Mucosa of rectum (tissue), 2 donors: ENCODE measurements around the gene CDC27.
A peak's percentile ranks its signal among the peaks of the same experiment; 100 is the strongest.
"Not testable (repeated sequence)": the region's sequence is repeated elsewhere in the genome, so short reads cannot be mapped to it uniquely, and the experiment has no call there.

Experiments
- H3K27ac ChIP-seq, 2 donors: one replicate each; pipeline ENCODE4 v1.7.0; 2013; ENCODE audit warnings: inconsistent platforms in 2 of 2, low read depth in 2 of 2, low read length in 2 of 2
- H3K27me3 ChIP-seq, 2 donors: one replicate each; pipeline ENCODE4 v1.7.0; 2013; ENCODE audit warnings: low read length in 2 of 2; ENCODE audit not compliant: control insufficient read depth in 2 of 2, insufficient read depth in 2 of 2
- H3K36me3 ChIP-seq, 2 donors: one replicate each; pipeline ENCODE4 v1.7.0; 2013; ENCODE audit warnings: low read length in 2 of 2; ENCODE audit not compliant: control insufficient read depth in 2 of 2, insufficient read depth in 2 of 2
- H3K4me1 ChIP-seq, 2 donors: one replicate each; pipeline ENCODE4 v1.7.0; 2013; ENCODE audit warnings: low read length in 2 of 2, mild to moderate bottlenecking in 1 of 2; ENCODE audit not compliant: control insufficient read depth in 2 of 2, insufficient read depth in 2 of 2
- H3K4me3 ChIP-seq, 2 donors: one replicate each; pipeline ENCODE4 v1.7.0; 2013; ENCODE audit warnings: low read length in 2 of 2
- H3K9ac ChIP-seq, 2 donors: one replicate each; pipeline ENCODE4 v1.7.0; 2013; ENCODE audit warnings: low read length in 2 of 2, low read depth in 1 of 2, mild to moderate bottlenecking in 1 of 2
- H3K9me3 ChIP-seq, 2 donors: one replicate each; pipeline ENCODE4 v1.7.0; 2013; ENCODE audit warnings: low read length in 2 of 2; ENCODE audit not compliant: control insufficient read depth in 2 of 2
- donor health status: healthy.
- donor health status: Normal muscosa, but diverticular disease.

Gene CDC27

GRCh38 chr17:47117386-47117785, 71.7 kb downstream of the CDC27 start:
- Histone ChIP-seq H3K9ac (no peak overlapping the region), H3K36me3 (peaks cover 8 to 18% of the 10 kb centered on the region in 2 donors), H3K4me3 (no peak overlapping the region), H3K9me3 (no peaks in the 10 kb centered on the region), H3K27me3 (no peaks in the 10 kb centered on the region), H3K4me1 (no peaks in the 10 kb centered on the region), H3K27ac (no peak overlapping the region)

- no peak overlapping the region for H3K4me3 ChIP-seq
- H3K9ac ChIP-seq: no peak overlapping the region
- H3K27me3 ChIP-seq: no peaks in the 10 kb centered on the region
- H3K4me1 ChIP-seq: no peaks in the 10 kb centered on the region
- H3K27ac ChIP-seq: no peak overlapping the region
- H3K36me3 ChIP-seq: no peaks in the 10 kb centered on the region
- no peaks in the 10 kb centered on the region for H3K9me3 ChIP-seq
Measured at GRCh38 chr17:47106130-47106529, 83.0 kb downstream of the CDC27 start.

- not testable (repeated sequence) for H3K27ac ChIP-seq, H3K9ac ChIP-seq, H3K4me3 ChIP-seq, H3K9me3 ChIP-seq, H3K27me3 ChIP-seq, H3K4me1 ChIP-seq, H3K36me3 ChIP-seq
Measured at GRCh38 chr17:47105246-47105645, 83.8 kb downstream of the CDC27 start.

DNA sequence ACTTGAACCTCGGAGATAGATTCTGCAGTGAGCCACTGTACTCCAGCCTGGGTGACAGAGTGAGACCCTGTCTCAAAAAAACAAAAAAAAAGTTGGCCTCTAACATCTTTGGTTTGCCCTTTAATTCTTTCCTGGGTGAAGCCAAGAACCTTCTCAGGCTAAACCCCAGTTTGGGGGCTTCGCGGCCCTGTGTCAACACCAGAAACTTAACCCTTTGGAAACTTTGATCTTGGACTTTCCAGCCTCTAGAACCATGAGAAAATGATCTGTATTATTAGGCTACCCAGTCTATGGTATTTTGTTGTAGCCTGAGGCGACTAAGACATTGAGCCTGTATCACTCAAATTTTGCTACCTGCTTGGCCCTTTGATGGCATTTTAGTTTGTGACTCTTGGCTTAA, 86.2 kb downstream of the CDC27 start:
- H3K36me3 ChIP-seq: no peaks in the 10 kb centered on the region

DNA sequence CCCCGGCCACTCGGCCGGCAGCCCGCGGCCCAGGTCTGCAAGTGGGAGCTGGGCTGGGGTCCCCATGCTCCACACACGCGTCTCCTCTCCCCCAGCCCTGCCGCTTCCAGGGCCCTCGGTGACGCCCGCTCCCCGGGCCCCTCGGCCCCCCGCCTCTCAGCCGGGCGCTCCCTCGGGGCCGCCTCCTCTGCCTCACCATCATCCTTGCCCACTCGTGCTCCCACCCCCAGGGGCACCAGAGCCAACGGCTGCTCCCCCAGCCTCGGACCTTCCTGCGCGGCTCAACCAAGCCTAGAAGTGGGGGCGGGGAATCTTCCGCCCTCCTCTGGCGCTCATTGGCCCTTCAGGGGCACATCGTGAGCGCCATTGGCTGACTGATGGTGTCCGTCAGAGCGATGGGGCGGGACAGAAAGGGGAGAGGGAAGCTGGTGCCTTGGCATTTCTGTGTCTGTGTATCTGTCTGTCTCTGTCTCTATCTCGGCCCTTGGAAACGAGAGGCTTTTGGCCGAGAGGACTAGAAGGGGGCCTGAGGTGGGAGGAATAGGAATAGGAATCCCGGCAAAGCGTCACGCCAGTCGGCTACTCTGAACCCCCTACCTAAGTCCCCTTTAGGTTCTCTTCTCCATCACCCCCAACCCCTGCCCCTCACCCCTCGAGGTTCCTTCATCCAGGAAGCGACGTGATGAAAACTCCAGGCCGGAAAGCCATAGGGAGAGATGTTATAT, 88.9 kb downstream of the CDC27 start:
- Histone ChIP-seq H3K36me3 (no peaks in the 10 kb centered on the region), H3K9me3 (no peaks in the 10 kb centered on the region), H3K27me3 (no peaks in the 10 kb centered on the region), H3K27ac (peak overlapping the region; percentile 21 to 65), H3K4me1 (peaks cover 2 to 3% of the 10 kb centered on the region in 2 donors), H3K4me3 (peak overlapping the region; percentile 74 to 91), H3K9ac (peak overlapping the region; percentile 81 to 85)

More for the DNA sequence above, 86.2 kb downstream of the CDC27 start:
- Histone ChIP-seq H3K4me1 (peaks cover 2 to 3% of the 10 kb centered on the region in 2 donors), H3K9ac (no peak overlapping the region), H3K9me3 (no peaks in the 10 kb centered on the region), H3K27me3 (no peaks in the 10 kb centered on the region), H3K27ac (no peak overlapping the region), H3K4me3 (no peak overlapping the region)

DNA sequence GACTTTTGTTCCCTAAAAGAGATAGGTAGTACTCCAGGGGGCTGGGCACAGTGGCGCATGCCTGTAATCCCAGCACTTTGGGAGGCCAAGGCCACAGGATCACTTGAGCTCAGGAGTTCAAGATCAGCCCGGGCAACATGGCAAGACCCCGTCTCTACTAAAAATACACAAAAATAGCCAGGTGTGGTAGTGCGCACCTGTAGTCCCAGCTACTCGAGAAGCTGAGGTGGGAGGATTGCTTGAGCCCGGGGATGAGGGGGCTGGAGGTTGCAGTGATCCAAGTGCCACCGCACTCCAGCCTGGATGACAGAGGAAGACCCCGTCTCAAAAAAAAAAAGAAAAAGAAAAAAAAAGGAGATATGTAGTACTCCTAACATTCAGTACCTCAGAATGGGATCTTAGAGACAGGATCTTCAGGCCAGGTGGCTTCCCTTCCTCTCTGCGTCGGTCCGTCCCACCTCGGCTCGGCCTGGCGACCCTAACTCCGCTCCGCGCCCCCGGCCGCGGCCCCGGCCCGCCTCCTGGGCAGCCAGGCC, 89.6 kb downstream of the CDC27 start:
- Histone ChIP-seq H3K4me1 (peaks cover 2 to 3% of the 10 kb centered on the region in 2 donors), H3K9me3 (no peaks in the 10 kb centered on the region), H3K27me3 (no peaks in the 10 kb centered on the region), H3K9ac (peak overlapping the region; percentile 81 to 85), H3K27ac (peak overlapping the region in 1 of 2 donors; percentile 65), H3K4me3 (peak overlapping the region; percentile 74 to 91), H3K36me3 (no peaks in the 10 kb centered on the region)

- Histone ChIP-seq H3K4me3 (no peak overlapping the region), H3K27me3 (no peaks in the 10 kb centered on the region), H3K27ac (no peak overlapping the region), H3K4me1 (peaks cover 2 to 3% of the 10 kb centered on the region in 2 donors), H3K9ac (no peak overlapping the region), H3K9me3 (no peaks in the 10 kb centered on the region), H3K36me3 (no peaks in the 10 kb centered on the region)
Measured at GRCh38 chr17:47096343-47096742, 92.8 kb downstream of the CDC27 start.

GRCh38 chr17:47095268-47095667, 93.8 kb downstream of the CDC27 start:
- H3K4me1 ChIP-seq: peaks cover 2 to 3% of the 10 kb centered on the region in 2 donors
- no peak overlapping the region for H3K9ac ChIP-seq
- H3K27ac ChIP-seq: no peak overlapping the region
- H3K9me3 ChIP-seq: no peaks in the 10 kb centered on the region
- no peak overlapping the region for H3K4me3 ChIP-seq
- H3K27me3 ChIP-seq: no peaks in the 10 kb centered on the region
- H3K36me3 ChIP-seq: no peaks in the 10 kb centered on the region

- Histone ChIP-seq H3K4me1 (no peaks in the 10 kb centered on the region), H3K36me3 (no peaks in the 10 kb centered on the region), H3K4me3 (no peak overlapping the region), H3K27me3 (no peaks in the 10 kb centered on the region), H3K9ac (no peak overlapping the region), H3K27ac (no peak overlapping the region), H3K9me3 (no peaks in the 10 kb centered on the region)
Measured at GRCh38 chr17:47087093-47087492, 102.0 kb downstream of the CDC27 start.

- Histone ChIP-seq H3K36me3 (no peaks in the 10 kb centered on the region), H3K27me3 (no peaks in the 10 kb centered on the region), H3K27ac (no peak overlapping the region), H3K9me3 (no peaks in the 10 kb centered on the region), H3K9ac (no peak overlapping the region), H3K4me3 (no peak overlapping the region), H3K4me1 (no peaks in the 10 kb centered on the region)
Measured at GRCh38 chr17:47085736-47086135, 103.4 kb downstream of the CDC27 start.
